Fibroblast of peridontal ligament (primary cell): Measurements from ENCODE around the gene KRTAP12-4.
"Not testable (repeated sequence)": the region's sequence is repeated elsewhere in the genome, so short reads cannot be mapped to it uniquely, and the experiment has no call there.

ENCODE experiments used
- DNase-seq: peaks from one replicate; pipeline ENCODE4 v3.0.0-alpha.2; 2010; ENCODE audit errors: extremely low read depth

The KRTAP12-4 gene

GRCh38 chr21:44611551-44611950, 42.9 kb downstream of the KRTAP12-4 start:
- DNase-seq: no peak

- DNase-seq: not testable (repeated sequence)
These were observed 44.2 kb downstream of the KRTAP12-4 start for GRCh38 chr21:44610157-44610843.

- no peak for DNase-seq
These were observed 45.3 kb downstream of the KRTAP12-4 start for GRCh38 chr21:44609193-44609592.

- no peak for DNase-seq
These were observed 48.0 kb downstream of the KRTAP12-4 start for GRCh38 chr21:44606495-44606894.
